ENCODE data around the gene TFAP2A.

DNA sequence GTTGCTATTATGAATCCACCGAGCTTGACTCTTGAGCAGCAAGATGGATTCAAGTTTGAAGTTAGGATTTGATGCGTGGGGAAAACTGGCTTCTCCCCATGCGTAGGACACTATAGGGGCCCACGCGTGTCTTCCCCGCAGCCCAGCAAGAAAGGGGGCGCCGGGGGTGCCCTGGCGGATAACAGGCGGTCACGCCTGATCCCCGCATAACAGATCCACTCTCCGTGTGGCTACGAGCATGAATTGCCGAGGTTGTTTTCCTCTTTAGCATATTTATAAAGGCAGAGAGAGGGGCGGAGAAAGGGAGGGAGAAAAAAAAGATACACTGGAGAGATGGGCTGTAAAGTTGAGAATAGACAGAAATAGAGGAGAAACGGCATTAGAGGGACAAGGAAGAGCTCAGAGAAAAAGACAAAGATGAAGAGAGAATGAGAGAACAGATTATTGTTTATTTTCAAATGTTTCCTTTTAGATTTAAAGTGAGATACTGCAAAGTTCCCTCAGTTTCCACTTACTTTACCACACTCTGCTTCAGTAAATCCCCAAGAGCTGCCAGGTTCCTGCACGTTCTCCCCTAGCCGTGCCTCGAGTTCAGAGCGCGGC lies 32.0 kb downstream of the TFAP2A start:
- peak; percentile 22 for TF ChIP-seq EZH2 (IDR thresholded peaks at IDR 0.05; ENCODE audit: low read length, missing control alignments)
- TF ChIP-seq, protein P1, sequence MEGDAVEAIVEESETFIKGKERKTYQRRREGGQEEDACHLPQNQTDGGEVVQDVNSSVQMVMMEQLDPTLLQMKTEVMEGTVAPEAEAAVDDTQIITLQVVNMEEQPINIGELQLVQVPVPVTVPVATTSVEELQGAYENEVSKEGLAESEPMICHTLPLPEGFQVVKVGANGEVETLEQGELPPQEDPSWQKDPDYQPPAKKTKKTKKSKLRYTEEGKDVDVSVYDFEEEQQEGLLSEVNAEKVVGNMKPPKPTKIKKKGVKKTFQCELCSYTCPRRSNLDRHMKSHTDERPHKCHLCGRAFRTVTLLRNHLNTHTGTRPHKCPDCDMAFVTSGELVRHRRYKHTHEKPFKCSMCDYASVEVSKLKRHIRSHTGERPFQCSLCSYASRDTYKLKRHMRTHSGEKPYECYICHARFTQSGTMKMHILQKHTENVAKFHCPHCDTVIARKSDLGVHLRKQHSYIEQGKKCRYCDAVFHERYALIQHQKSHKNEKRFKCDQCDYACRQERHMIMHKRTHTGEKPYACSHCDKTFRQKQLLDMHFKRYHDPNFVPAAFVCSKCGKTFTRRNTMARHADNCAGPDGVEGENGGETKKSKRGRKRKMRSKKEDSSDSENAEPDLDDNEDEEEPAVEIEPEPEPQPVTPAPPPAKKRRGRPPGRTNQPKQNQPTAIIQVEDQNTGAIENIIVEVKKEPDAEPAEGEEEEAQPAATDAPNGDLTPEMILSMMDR (conservative IDR thresholded peaks at IDR 0.05 in 1 of 2, IDR thresholded peaks at IDR 0.05 in 1 of 2; ENCODE audit: low read depth in 1 of 2, low read length in 2 of 2) = no peak

Measured in fibroblast of lung (primary cell).